ENCODE measurements around the gene CADM4. TPM values are rescaled to one million over a fixed set of nuclear protein-coding genes. Genes with fewer than 3 reads are reported as not detected.
A peak's percentile ranks its signal among the peaks of the same experiment; 100 is the strongest.

Gene CADM4
- total and polyA plus RNA-seq, 4 donors: 0.47 to 4.9 (median 3.3) TPM

DNA sequence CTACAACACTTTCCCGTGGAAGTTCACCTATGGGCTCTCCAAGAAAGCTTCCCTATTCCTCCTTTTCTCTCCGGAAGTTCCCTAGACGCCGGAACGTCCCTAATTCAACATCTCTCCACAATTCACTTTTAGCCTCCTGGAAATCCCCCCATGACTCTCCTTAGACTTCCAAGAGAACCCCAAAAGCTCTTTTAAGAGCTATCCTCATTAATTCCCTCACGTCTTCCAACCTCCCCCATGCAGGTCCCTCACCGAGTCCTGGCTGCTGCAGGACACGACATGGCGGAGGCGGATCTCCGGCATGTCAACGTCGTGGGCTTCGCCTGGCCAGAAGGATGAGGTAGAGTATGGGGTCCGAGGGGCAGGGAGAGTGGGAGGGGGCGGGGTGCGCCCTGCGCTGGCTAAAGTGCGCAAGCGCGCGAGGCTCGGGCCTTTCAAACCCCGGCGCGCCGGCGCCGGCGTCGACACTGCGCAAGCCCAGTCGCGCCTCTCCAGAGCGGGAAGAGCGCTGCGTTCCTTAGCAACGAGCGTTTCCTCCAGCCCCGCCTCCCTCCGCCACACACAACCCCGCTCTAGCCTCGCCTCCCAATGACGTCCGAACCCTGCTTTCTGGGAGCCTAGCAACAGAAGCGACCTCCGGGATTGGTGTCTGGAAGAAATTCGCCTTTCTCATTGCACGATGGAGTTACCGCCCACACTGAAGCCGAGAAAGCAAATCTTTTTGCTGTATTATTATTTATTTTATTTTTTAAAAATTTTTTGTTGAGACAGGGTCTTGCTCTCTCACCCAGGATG, 64.3 kb downstream of the CADM4 start, which contains the start of the genes PINLYP and XRCC1:
Gene PINLYP, plus strand, starts transcription at position 646 of the 795 bp plus-strand sequence. CDS start 1,391 bp downstream, outside the sequence.
Gene XRCC1, minus strand, starts transcription at position 372 of the 795 bp plus-strand sequence. Its CDS starts 69 bp downstream, at position 303.
- Histone ChIP-seq H3K27me3 (ENCODE audit: control insufficient read depth in 4 of 4, insufficient read depth in 4 of 4, low read length in 3 of 4) (no peaks in the 10 kb centered on the region), H3K9me3 (ENCODE audit: control insufficient read depth in 4 of 4, low read length in 3 of 4) (no peaks in the 10 kb centered on the region), H3K9ac (ENCODE audit: low read depth in 1 of 2, low read length in 2 of 2) (peak within 1 kb of the TSS; percentile 92 to 96), H3K4me3 (ENCODE audit: low read depth in 1 of 3, low read length in 3 of 3) (peak within 1 kb of the TSS; percentile 58 to 92 (median 75)), H3K4me1 (ENCODE audit: control insufficient read depth in 4 of 4, insufficient read depth in 4 of 4, low read length in 3 of 4) (peaks cover 2 to 16% (median 13%) of the 10 kb centered on the region in 4 donors), H3K27ac (ENCODE audit: low read depth in 1 of 2, low read length in 2 of 2) (peak within 1 kb of the TSS; percentile 57 to 75), H3K36me3 (ENCODE audit: control insufficient read depth in 4 of 4, insufficient read depth in 3 of 4, low read depth in 1 of 4, low read length in 3 of 4) (no peaks in the 10 kb centered on the region)
- TF ChIP-seq YY1 (IDR thresholded peaks at IDR 0.05) (peak; percentile 41), EGR1 (IDR thresholded peaks at IDR 0.05; ENCODE audit: low read depth in 2 of 2) (no peak), SP1 (IDR thresholded peaks at IDR 0.05) (peak; percentile 30), GABPA (IDR thresholded peaks at IDR 0.05 in 1 of 2, conservative IDR thresholded peaks at IDR 0.05 in 1 of 2) (peak in 1 of 2 donors; percentile 61)
- WGBS: under 1% methylated on average over 51 of the region's 51 CpGs
- DNase-seq (ENCODE audit: low spot score): peak; percentile 93

DNA sequence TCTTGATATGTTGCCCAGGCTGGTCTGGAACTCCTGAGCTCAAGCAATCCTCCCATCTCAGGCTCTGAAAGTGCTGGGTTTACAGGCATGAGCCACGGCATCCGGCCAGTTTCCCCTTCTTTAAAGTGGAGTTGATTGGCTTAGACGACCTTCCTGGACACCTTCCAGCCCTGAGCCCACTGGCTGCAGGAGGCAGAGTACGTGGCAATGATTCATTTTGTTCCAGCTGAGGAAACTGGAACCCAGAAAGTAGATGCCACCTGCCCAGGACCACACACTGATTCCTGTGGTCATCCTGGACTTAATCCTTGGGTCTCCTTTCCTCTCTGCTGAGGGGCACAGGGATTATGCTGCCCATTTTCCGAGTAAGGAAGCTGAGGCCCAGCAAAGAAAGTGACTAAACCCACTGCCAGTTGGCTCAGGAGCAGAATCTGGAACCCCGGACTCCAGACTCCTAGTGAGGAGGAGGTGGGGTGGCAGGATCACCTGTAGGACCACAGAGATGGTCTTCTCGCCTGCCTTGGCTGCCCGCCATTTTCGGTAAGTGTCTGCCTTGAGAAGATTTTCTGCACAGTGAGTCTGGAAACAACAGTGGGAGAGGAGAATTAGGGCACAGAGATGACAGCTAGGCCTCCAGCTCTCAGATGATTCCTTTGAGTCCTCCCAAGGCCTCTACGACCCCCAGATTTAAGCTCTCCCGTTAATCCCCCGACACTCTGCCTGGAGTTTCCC, 65.1 kb downstream of the CADM4 start:
- Histone ChIP-seq H3K27me3 (ENCODE audit: control insufficient read depth in 4 of 4, insufficient read depth in 4 of 4, low read length in 3 of 4) (no peaks in the 10 kb centered on the region), H3K27ac (ENCODE audit: low read depth in 1 of 2, low read length in 2 of 2) (peak overlapping the region; percentile 57 to 75), H3K4me3 (ENCODE audit: low read depth in 1 of 3, low read length in 3 of 3) (peak overlapping the region; percentile 58 to 92 (median 75)), H3K36me3 (ENCODE audit: control insufficient read depth in 4 of 4, insufficient read depth in 3 of 4, low read depth in 1 of 4, low read length in 3 of 4) (no peaks in the 10 kb centered on the region), H3K9me3 (ENCODE audit: control insufficient read depth in 4 of 4, low read length in 3 of 4) (no peaks in the 10 kb centered on the region), H3K9ac (ENCODE audit: low read depth in 1 of 2, low read length in 2 of 2) (peak overlapping the region; percentile 92 to 96), H3K4me1 (ENCODE audit: control insufficient read depth in 4 of 4, insufficient read depth in 4 of 4, low read length in 3 of 4) (peaks cover 2 to 16% (median 13%) of the 10 kb centered on the region in 4 donors)
- no peak for DNase-seq (ENCODE audit: low spot score)
- TF ChIP-seq NR2F2 (IDR thresholded peaks at IDR 0.05): no peak
- no peak for TF ChIP-seq RXRA (IDR thresholded peaks at IDR 0.05)
- TF ChIP-seq RAD21 (IDR thresholded peaks at IDR 0.05): no peak
- no peak for TF ChIP-seq GABPA (IDR thresholded peaks at IDR 0.05 in 1 of 2, conservative IDR thresholded peaks at IDR 0.05 in 1 of 2)
- no peak for TF ChIP-seq HNF4A (conservative IDR thresholded peaks at IDR 0.05)
- TF ChIP-seq EGR1 (IDR thresholded peaks at IDR 0.05; ENCODE audit: low read depth in 2 of 2): no peak
- no peak for TF ChIP-seq YY1 (IDR thresholded peaks at IDR 0.05)
- TF ChIP-seq TAF1 (conservative IDR thresholded peaks at IDR 0.05): no peak
- TF ChIP-seq MAX (IDR thresholded peaks at IDR 0.05): no peak
- TF ChIP-seq ZBTB33 (IDR thresholded peaks at IDR 0.05): no peak
- WGBS: 37% methylated on average over 12 of the region's 12 CpGs

Small RNA genes within 50 kb of the gene (small RNA-seq; reads per million reads assigned to genes)
- gene RN7SL368P: not detected

Other genes with a start within 250 kb of the CADM4 start
- gene TEX101, start 225.0 kb downstream of the CADM4 start, total RNA-seq: not detected
- gene TEX101, start 225.0 kb downstream of the CADM4 start, polyA plus RNA-seq: not detected
- under 1 TPM; 0.08 to 0.09 TPM for gene LYPD3, start 174.2 kb downstream of the CADM4 start, total RNA-seq
- gene LYPD3, start 174.2 kb downstream of the CADM4 start, polyA plus RNA-seq: under 1 TPM; 0.26 to 0.38 TPM
- gene PHLDB3, start 135.1 kb downstream of the CADM4 start, total RNA-seq: 10 to 100 TPM; 10.6 to 18.2 TPM
- gene PHLDB3, start 135.1 kb downstream of the CADM4 start, polyA plus RNA-seq: 10 to 100 TPM; 10.7 to 12.7 TPM
- gene ETHE1, start 112.6 kb downstream of the CADM4 start, total RNA-seq: 10 to 100 TPM; 30.4 to 35.0 TPM
- 10 to 100 TPM; 34.0 to 45.1 TPM for gene ETHE1, start 112.6 kb downstream of the CADM4 start, polyA plus RNA-seq
- under 1 TPM; 0.08 to 0.09 TPM for gene ZNF575, start 106.7 kb downstream of the CADM4 start, total RNA-seq
- 1 to 10 TPM in 1 of 2 donors, under 1 TPM in 1; 0.88 to 1.0 TPM for gene ZNF575, start 106.7 kb downstream of the CADM4 start, polyA plus RNA-seq
- gene XRCC1, start 64.3 kb downstream of the CADM4 start, total RNA-seq: 1 to 10 TPM; 3.6 to 9.8 TPM
- gene XRCC1, start 64.3 kb downstream of the CADM4 start, polyA plus RNA-seq: 1 to 10 TPM; 4.5 to 5.2 TPM
- 1 to 10 TPM in 1 of 2 donors, under 1 TPM in 1; 0.42 to 4.3 TPM for gene PINLYP, start 64.0 kb downstream of the CADM4 start, total RNA-seq
- under 1 TPM; 0.50 to 0.64 TPM for gene PINLYP, start 64.0 kb downstream of the CADM4 start, polyA plus RNA-seq
- gene IRGQ, start 43.7 kb downstream of the CADM4 start, total RNA-seq: 10 to 100 TPM in 1 of 2 donors, 1 to 10 TPM in 1; 6.4 to 15.5 TPM
- gene IRGQ, start 43.7 kb downstream of the CADM4 start, polyA plus RNA-seq: 1 to 10 TPM; 2.8 to 4.0 TPM
- gene ZNF576, start 43.3 kb downstream of the CADM4 start, total RNA-seq: 1 to 10 TPM; 6.9 to 7.1 TPM
- gene ZNF576, start 43.3 kb downstream of the CADM4 start, polyA plus RNA-seq: 10 to 100 TPM; 14.7 to 14.9 TPM
- under 1 TPM; 0.08 to 0.09 TPM for gene SRRM5, start 27.8 kb downstream of the CADM4 start, total RNA-seq
- under 1 TPM; 0.07 to 0.09 TPM for gene SRRM5, start 27.8 kb downstream of the CADM4 start, polyA plus RNA-seq
- gene ZNF428, start 20.2 kb downstream of the CADM4 start, total RNA-seq: 10 to 100 TPM in 1 of 2 donors, 1 to 10 TPM in 1; 9.7 to 22.1 TPM
- gene ZNF428, start 20.2 kb downstream of the CADM4 start, polyA plus RNA-seq: 10 to 100 TPM in 1 of 2 donors, 1 to 10 TPM in 1; 6.5 to 19.1 TPM
- gene PLAUR, start 30.3 kb upstream of the CADM4 start, total RNA-seq: 1 to 10 TPM; 2.8 to 3.7 TPM
- gene PLAUR, start 30.3 kb upstream of the CADM4 start, polyA plus RNA-seq: 1 to 10 TPM; 1.1 to 1.9 TPM
- not detected for gene IRGC, start 76.2 kb upstream of the CADM4 start, total RNA-seq
- not detected for gene IRGC, start 76.2 kb upstream of the CADM4 start, polyA plus RNA-seq
- 1 to 10 TPM; 5.5 to 6.2 TPM for gene SMG9, start 115.1 kb upstream of the CADM4 start, total RNA-seq
- gene SMG9, start 115.1 kb upstream of the CADM4 start, polyA plus RNA-seq: 1 to 10 TPM; 5.4 to 8.9 TPM
- 10 to 100 TPM in 1 of 2 donors, under 1 TPM in 1; 0.25 to 30.3 TPM for gene KCNN4, start 141.1 kb upstream of the CADM4 start, total RNA-seq
- gene KCNN4, start 141.1 kb upstream of the CADM4 start, polyA plus RNA-seq: under 1 TPM; 0.14 to 0.76 TPM
- under 1 TPM; 0.08 to 0.14 TPM for gene LYPD5, start 162.6 kb upstream of the CADM4 start, total RNA-seq
- gene LYPD5, start 162.6 kb upstream of the CADM4 start, polyA plus RNA-seq: under 1 TPM in 1 of 2 donors, not detected in 1; 0.13 TPM
- gene ZNF283, start 187.5 kb upstream of the CADM4 start, total RNA-seq: 1 to 10 TPM; 4.9 to 6.4 TPM
- gene ZNF283, start 187.5 kb upstream of the CADM4 start, polyA plus RNA-seq: under 1 TPM; 0.65 to 0.99 TPM
- gene ZNF404, start 244.1 kb upstream of the CADM4 start, total RNA-seq: under 1 TPM; 0.33 TPM
- gene ZNF404, start 244.1 kb upstream of the CADM4 start, polyA plus RNA-seq: under 1 TPM; 0.21 to 0.31 TPM

Measured in liver (tissue), 10 donors.